Uterus (tissue), 4 donors: ENCODE results near the gene ZSWIM6. TPM values are rescaled to one million over a fixed set of nuclear protein-coding genes. Genes with fewer than 3 reads are reported as not detected.

Experiments used
- DNase-seq, 2 donors: peaks; one replicate each; pipeline ENCODE4 v3.0.0-alpha.2; 2019 to 2020
- H3K27ac ChIP-seq, 2 donors: fragments of 200-600 bp; sonication (generic); 1 replicate in 1 of 2; 2 replicates in 1 of 2; pipeline ENCODE4 v1.5.1; 2016 to 2018
- H3K27me3 ChIP-seq, 2 donors: fragments of 200-600 bp; sonication (generic); one replicate each; pipeline ENCODE4 v1.5.1; 2018 to 2019; ENCODE audit warnings: control low read depth in 1 of 2
- H3K36me3 ChIP-seq, 2 donors: fragments of 200-600 bp; sonication (generic); one replicate each; pipeline ENCODE4 v1.5.1; 2019; ENCODE audit warnings: control low read depth in 1 of 2
- H3K4me1 ChIP-seq, 2 donors: fragments of 200-600 bp; sonication (generic); one replicate each; pipeline ENCODE4 v1.5.1; 2018 to 2019; ENCODE audit warnings: control low read depth in 1 of 2
- H3K4me3 ChIP-seq, 2 donors: fragments of 200-600 bp; sonication (generic); 1 replicate in 1 of 2; 2 replicates in 1 of 2; pipeline ENCODE4 v1.5.1; 2018 to 2019; ENCODE audit warnings: mild to moderate bottlenecking in 1 of 2
- H3K9me3 ChIP-seq, 2 donors: fragments of 200-600 bp; sonication (generic); one replicate each; pipeline ENCODE4 v1.5.1; 2019; ENCODE audit warnings: control low read depth in 1 of 2
- POLR2A ChIP-seq, 2 donors: fragments of 450-650 bp; IDR thresholded peaks; one replicate each; pipeline ENCODE4 v1.6.1; 2016; ENCODE audit warnings: antibody characterized with exemption in 2 of 2, mild to moderate bottlenecking in 1 of 2, moderate library complexity in 1 of 2
- intact Hi-C: fragments of 100-400 bp; cut with DNase I; formaldehyde crosslinking; loops from one replicate; pipeline ENCODE4 v1.15.1; 2023; ENCODE audit warnings: low total_unique reads
- total RNA-seq, 4 donors: library from RNA; depleted of rRNA in 3 of 4; stranded (reverse); fragments of >200 nt in 3 of 4; gene quantifications; one replicate each; pipeline versions ENCODE4 v1.1.0 to v1.2.4, GENCODE V29; 2014 to 2023
- TF ChIP-seq, protein P1 (sequence below), 4 experiments: fragments of 200-600 bp in 2 of 4; fragments of 450-650 bp in 2 of 4; sonication (generic) in 2 of 4; IDR thresholded peaks; one replicate each; pipeline ENCODE4 v1.5.1; 2016 to 2019; ENCODE audit warnings: antibody characterized with exemption in 4 of 4, mild to moderate bottlenecking in 2 of 4, moderate library complexity in 1 of 4
- donor health status: DM: yes; HTN: yes; CAD: no.

The ZSWIM6 gene
- total RNA-seq, 4 donors from 2014 or later = 4.1 to 14.8 (median 11.1) TPM

DNA sequence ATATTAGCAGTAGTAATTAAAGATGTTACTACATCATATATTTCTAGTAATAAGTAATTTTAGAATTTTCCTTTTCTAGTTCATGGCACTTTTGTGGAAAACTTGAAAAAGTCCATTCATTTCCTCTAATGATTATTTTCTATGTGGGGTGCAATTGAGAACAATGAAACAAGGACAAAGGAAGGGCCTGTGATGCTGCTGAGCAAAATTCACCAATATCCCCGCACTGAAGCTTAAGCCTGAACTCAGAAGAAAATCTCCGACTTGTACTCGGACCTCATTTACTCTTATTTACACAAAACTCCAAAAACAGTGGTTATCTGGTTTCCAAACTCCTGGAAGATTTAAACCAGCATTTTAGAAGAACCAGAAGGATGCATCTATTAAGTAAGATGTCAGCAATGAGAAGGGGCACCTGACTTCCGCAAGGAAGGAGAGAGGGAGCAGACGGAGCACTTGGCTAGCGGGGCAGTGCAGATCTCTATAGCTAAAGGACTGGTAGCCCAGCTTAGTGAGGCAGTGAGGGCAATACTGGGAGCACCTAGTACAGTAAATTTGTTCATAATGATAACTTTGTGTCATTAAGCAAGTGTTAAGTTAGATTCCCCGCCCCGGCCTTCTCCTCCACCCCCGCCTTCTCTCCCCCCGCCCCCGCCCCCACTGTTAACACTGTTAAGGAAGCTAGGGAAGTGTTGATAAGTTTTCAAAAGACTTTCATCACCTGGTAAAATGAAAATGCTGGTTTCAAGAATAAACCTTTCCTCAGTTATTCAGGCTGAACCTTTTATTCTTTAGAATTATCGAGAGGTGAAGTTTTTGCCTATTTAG lies 123.3 kb downstream of the ZSWIM6 start:
- H3K27ac ChIP-seq = no peak overlapping the region
- no peaks in the 10 kb centered on the region for H3K36me3 ChIP-seq
- no peak overlapping the region for H3K4me3 ChIP-seq
- intact Hi-C loops = no loop called here
- no peak for DNase-seq
- H3K9me3 ChIP-seq = no peaks in the 10 kb centered on the region
- TF ChIP-seq, protein P1, sequence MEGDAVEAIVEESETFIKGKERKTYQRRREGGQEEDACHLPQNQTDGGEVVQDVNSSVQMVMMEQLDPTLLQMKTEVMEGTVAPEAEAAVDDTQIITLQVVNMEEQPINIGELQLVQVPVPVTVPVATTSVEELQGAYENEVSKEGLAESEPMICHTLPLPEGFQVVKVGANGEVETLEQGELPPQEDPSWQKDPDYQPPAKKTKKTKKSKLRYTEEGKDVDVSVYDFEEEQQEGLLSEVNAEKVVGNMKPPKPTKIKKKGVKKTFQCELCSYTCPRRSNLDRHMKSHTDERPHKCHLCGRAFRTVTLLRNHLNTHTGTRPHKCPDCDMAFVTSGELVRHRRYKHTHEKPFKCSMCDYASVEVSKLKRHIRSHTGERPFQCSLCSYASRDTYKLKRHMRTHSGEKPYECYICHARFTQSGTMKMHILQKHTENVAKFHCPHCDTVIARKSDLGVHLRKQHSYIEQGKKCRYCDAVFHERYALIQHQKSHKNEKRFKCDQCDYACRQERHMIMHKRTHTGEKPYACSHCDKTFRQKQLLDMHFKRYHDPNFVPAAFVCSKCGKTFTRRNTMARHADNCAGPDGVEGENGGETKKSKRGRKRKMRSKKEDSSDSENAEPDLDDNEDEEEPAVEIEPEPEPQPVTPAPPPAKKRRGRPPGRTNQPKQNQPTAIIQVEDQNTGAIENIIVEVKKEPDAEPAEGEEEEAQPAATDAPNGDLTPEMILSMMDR (IDR thresholded peaks at IDR 0.05) = no peak
- TF ChIP-seq POLR2A (IDR thresholded peaks at IDR 0.05) = no peak
- no peaks in the 10 kb centered on the region for H3K27me3 ChIP-seq
- no peaks in the 10 kb centered on the region for H3K4me1 ChIP-seq

DNA sequence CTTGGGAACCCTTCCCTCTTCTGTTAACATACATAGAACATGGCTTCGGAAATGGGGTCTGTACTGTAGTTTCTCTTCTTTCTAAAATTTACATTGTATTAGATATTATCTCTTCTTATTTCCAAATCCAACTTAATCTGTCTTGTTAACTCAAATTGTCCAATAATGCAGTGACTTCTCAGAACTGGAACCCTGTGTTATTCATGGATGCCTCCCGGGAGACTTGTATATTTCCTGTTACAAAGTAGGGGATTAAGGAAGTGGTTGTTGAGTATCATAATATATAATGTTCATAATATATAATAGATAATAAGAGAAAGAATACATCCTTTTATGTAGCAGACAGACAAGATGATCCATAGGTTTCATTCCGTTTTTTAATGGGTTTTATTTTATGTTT lies 128.4 kb downstream of the ZSWIM6 start:
- TF ChIP-seq POLR2A (IDR thresholded peaks at IDR 0.05) = no peak
- TF ChIP-seq, protein P1 (IDR thresholded peaks at IDR 0.05) = no peak
- Histone ChIP-seq H3K27ac (no peak overlapping the region), H3K4me3 (no peak overlapping the region), H3K9me3 (no peaks in the 10 kb centered on the region), H3K27me3 (no peaks in the 10 kb centered on the region), H3K4me1 (peaks cover 0 to 3% of the 10 kb centered on the region in 2 donors), H3K36me3 (no peaks in the 10 kb centered on the region)
- intact Hi-C loops = no loop called here
- no peak for DNase-seq

DNA sequence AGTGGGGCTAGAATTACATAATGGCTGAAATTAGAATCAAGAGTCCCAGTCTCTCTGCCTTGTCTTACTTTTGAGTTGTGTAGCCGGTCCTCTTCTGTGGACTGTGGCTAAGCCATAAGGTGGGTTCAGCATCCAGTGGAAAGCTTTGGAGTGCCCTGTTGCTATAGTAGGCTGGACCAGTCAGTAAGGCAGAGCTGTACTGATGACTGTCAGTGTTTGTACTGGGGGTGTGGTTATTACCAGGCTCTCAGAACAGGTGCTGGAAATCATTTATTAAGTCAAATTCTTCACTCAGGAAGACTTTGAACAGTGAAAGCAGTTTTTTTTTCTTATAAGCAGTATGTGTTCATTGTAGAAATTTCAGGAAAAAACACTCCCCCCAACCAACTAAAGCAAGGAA lies 129.4 kb downstream of the ZSWIM6 start:
- peaks cover 0 to 3% of the 10 kb centered on the region in 2 donors for H3K4me1 ChIP-seq
- H3K4me3 ChIP-seq = no peak overlapping the region
- TF ChIP-seq POLR2A (IDR thresholded peaks at IDR 0.05) = no peak
- TF ChIP-seq, protein P1 (IDR thresholded peaks at IDR 0.05) = no peak
- no peaks in the 10 kb centered on the region for H3K9me3 ChIP-seq
- H3K27ac ChIP-seq = no peak overlapping the region
- H3K27me3 ChIP-seq = no peaks in the 10 kb centered on the region
- DNase-seq = no peak
- intact Hi-C loops = no loop called here
- H3K36me3 ChIP-seq = no peaks in the 10 kb centered on the region

DNA sequence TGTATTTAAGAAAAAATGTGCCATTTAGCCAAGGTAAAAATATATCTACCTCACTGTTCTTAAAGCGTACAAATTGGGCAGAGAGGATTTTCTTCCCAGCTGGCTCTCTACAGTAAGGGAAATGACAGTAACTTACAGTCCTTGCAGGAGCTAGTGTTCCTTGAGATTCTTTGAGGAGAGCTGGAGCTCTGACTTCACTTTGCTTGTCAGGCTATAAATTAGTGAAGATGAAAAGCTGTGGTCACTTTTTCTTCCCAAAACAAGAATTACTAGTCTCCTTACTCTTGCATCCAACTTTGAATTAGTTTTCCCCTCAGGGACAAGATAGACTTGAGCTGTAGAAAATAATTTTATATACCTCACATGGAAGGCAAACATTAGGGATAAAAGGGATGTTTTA lies 129.9 kb downstream of the ZSWIM6 start:
- TF ChIP-seq, protein P1 (IDR thresholded peaks at IDR 0.05) = no peak
- no peak for TF ChIP-seq POLR2A (IDR thresholded peaks at IDR 0.05)
- no peaks in the 10 kb centered on the region for H3K27me3 ChIP-seq
- H3K4me1 ChIP-seq = peaks cover 0 to 3% of the 10 kb centered on the region in 2 donors
- H3K4me3 ChIP-seq = no peak overlapping the region
- no peak overlapping the region for H3K27ac ChIP-seq
- no peaks in the 10 kb centered on the region for H3K36me3 ChIP-seq
- DNase-seq = no peak
- H3K9me3 ChIP-seq = no peaks in the 10 kb centered on the region
- intact Hi-C loops = no loop called here

DNA sequence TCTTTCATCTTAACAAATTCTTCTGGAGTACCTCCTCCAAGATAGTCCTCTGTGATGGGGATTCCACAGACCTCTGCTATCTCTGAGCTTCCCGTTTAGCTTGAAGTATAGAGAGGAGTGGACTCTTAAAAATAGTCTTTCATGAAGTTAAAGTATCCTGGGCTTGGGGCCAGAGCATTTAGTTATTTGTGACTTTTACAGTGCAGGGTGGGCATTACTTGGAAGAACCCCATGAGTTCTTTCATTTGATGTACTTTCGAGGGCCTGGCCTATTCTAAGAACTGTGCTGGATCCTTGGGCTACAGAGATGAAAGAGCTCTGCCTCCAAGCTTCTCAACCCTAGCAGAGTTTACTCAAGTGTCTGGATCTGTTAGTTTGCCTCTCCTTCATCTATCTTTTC lies 131.5 kb downstream of the ZSWIM6 start:
- intact Hi-C loops = no loop called here
- TF ChIP-seq, protein P1 (IDR thresholded peaks at IDR 0.05) = no peak
- TF ChIP-seq POLR2A (IDR thresholded peaks at IDR 0.05) = no peak
- no peaks in the 10 kb centered on the region for H3K27me3 ChIP-seq
- no peaks in the 10 kb centered on the region for H3K9me3 ChIP-seq
- no peak overlapping the region for H3K4me3 ChIP-seq
- no peak overlapping the region for H3K27ac ChIP-seq
- H3K36me3 ChIP-seq = no peaks in the 10 kb centered on the region
- DNase-seq = no peak
- peaks cover 0 to 10% of the 10 kb centered on the region in 2 donors for H3K4me1 ChIP-seq
